ENCODE data around the gene TMEM100.

Gene TMEM100

DNA sequence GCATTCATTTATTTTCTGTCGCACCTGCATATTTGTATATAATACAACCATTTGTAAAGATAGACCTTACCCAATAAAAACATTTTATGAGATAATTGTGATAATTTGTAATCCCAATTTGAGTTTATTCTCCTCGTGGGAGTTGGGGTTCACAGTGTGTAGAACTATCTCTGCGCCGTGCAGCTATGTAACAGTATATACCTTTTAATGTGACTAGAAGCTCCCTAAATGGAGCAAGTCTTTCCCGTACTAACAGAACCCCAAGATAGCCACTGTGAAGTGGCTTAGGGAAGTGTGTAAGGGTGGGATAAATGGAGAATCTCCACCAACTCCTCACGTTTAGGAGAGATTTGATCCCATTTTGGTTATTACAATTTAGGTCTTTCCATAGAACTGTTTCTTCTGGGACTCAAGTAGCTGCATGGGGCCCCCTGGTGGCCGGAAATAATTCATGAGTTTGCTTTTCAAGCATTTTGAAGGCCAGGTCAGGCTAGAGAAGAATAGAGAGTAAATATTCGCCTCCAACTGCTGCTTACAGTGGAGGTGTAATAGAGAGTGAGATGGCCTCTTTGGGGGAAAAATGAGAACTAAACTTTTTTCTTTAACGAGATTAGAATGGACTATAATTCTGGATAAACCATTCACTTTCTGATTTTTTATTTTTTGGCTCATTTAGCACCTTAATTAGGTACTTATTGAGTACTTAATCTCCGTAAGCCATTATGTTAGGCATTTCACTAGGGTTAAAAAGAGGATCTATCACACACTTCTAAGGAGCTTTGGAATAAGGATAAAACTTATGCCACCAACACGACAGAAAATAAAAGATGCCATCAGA, 4.5 kb downstream of the TMEM100 start:
- DNase-seq: peak; percentile 33 to 57

DNA sequence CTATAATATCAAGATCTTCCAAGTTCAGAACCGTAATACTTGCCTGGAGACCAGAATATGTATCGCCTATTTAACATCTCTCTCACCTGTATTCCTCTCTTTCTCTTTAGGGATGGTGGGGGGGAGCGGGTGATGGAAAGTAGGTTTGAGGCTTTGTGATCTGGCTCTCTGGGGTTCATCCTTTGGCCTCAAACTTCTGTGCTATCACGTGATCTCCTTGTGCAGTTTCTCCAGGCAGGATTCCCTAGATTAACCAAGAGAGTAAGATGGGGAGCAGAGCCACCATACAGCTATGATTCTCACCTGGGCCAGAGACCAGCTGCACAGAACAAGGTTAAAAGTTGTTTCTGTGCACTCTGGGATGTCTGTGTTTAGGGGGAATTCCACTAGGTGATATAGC, 5.2 kb downstream of the TMEM100 start:
- DNase-seq: no peak

DNA sequence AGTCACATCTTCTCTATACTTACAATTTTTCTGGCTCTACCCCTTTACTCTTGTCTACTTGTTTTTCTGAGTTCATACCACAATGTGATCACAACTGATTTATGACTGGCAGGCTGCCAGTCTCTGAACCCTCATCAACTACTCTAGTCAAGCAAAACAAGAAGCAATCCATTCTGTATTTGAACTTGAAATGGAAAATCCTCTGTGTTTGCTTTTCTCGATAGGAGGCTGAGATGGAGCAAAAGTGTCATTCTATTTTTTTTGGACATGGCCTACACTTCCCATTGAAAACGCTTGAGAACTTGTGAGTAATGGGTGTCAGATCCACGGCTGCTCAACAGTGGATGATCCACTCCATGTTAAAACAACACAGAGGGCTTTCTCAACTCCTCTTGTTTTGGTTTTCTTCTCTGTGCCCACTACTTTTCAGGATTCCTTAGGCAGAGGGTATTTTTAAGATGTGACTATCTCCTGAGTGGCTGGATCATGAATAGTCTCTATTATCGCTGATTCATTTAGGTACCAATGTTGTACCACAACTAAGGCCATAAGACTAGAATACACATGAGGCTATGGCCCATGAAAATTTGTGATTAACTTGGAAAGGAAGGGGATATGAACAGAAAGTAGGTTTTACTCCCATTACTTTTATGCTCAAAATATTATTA, 11.7 kb downstream of the TMEM100 start:
- no peak for DNase-seq

DNA sequence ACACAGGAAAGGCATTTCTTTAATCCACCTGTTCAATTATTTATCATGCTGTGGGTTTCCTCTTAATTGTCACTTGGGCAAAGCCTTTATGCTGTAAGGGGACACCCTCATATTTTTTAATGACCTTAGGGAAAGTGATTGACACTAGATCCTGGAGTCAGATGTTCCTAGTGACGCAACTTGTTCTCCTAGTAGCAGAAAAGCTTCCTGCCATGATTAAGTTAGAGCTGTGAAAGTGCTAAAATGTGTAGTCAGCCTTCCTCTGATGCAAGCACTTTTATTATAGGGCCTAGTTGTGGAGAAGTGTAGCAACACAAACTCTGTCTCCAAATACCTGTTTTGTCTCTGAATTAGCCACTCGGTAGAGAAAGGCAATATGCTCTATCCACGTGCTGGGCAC, 12.3 kb downstream of the TMEM100 start:
- DNase-seq: no peak

GRCh38 chr17:55709984-55710383, 12.7 kb downstream of the TMEM100 start:
- DNase-seq: peak in 1 of 2 experiments; percentile 28

- no peak for DNase-seq
Measured at GRCh38 chr17:55709440-55709839, 13.2 kb downstream of the TMEM100 start.

GRCh38 chr17:55708175-55708974, 14.3 kb downstream of the TMEM100 start:
- no peak for DNase-seq

GRCh38 chr17:55706808-55707773, 15.6 kb downstream of the TMEM100 start:
- no peak for DNase-seq

DNA sequence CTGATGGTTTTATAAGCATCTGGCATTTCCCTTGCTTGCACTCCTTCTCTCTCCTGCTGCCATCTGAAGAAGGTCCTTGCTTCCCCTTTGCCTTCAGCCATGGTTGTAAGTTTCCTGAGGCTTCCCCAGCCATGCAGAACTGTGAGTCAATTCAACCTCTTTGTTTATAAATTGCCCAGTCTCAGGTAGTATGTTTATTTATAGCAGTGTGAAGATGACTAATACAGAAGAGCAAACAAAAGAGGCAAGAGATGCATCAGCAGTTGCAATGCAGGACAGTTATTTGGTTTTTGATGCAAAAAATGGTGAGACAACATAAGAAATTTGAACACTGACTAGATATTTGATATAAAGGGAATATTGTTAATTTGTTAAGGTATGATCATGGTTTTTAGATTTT, 16.8 kb downstream of the TMEM100 start:
- DNase-seq: peak in 1 of 2 experiments; percentile 51

- no peak for DNase-seq
Measured at GRCh38 chr17:55704401-55704800, 18.3 kb downstream of the TMEM100 start.

DNA sequence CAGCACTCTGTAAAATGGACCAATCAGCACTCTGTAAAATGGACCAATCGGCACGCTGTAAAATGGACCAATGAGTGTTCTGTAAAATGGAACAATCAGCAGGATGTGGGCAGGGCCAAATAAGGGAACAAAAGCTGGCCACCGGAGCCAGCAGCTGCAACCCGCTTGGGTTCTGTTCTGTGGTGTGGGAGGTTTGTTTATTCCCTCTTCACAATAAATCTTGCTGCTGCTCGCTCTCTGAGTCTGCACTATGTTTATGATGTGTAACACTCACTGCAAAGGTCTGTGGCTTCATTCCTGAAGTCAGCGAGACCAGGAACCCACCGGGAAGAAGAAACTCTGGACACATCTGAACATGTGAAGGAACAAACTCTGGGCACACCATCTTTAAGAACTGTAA, 20.5 kb downstream of the TMEM100 start:
- DNase-seq: no peak

GRCh38 chr17:55699181-55699860, 23.3 kb downstream of the TMEM100 start:
- DNase-seq: no peak

GRCh38 chr17:55694286-55694910, 28.3 kb downstream of the TMEM100 start:
- no peak for DNase-seq

GRCh38 chr17:55693254-55694216, 29.1 kb downstream of the TMEM100 start:
- DNase-seq: no peak

GRCh38 chr17:55692276-55692675, 30.4 kb downstream of the TMEM100 start:
- DNase-seq: no peak

DNA sequence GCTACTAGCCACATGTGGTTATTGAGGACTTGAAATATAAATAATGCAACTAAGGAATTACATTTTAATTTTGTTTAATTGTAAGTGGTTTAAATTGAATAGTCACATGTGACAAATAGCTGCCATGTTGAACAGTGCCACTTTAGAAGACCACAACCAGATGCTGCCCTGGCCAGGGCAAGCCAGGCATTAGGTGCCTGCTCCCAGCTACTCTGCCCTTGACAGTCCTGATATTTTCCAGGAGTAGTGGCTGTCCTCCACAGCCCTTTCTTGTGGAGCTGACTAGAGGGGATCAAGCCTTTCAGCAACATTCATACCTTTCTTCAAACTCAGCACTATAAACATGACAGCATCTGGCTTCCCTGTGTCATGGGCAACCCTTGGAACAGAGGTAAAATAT, 31.0 kb downstream of the TMEM100 start:
- DNase-seq: peak in 1 of 2 experiments; percentile 39

- peak in 1 of 2 experiments; percentile 67 for DNase-seq
Measured at GRCh38 chr17:55690105-55690508, 32.6 kb downstream of the TMEM100 start.

DNA sequence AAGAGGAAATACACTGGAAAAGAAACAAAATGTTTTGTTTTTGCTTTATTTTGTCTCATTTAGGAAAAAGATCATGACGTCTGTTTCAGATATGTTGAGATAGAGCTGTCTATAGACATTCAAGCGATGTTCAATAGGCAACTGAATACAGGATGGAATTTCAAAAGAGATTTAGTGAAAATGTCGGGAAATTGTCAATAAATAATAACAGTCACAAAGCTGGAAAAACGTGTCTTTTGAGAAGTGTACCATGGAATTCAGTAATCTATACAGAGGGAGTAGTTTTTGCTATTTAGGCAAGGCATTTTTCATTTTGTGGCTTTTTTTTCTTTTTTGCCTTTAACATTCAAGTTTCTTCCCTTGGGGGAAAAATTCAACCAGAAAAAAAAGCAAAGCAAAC, 33.0 kb downstream of the TMEM100 start:
- DNase-seq: no peak

DNA sequence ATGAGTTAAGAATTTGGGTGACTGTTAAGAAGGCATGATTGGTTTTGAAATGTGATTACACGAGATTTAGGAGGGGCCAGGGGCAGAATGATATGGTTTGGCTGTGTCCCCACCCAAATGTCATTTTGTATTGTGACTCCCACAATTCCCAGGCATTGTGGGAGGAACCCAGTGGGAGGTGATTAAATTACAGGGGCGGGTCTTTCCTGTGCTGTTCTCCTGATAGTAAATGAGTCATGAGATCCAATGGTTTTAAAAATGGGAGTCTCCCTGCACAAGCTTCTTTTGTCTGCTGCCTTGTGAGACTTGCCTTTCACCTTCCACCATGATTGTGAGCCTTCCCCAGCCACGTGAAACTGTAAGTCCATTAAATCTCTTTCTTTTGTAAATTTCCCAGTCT, 34.6 kb downstream of the TMEM100 start:
- no peak for DNase-seq

DNA sequence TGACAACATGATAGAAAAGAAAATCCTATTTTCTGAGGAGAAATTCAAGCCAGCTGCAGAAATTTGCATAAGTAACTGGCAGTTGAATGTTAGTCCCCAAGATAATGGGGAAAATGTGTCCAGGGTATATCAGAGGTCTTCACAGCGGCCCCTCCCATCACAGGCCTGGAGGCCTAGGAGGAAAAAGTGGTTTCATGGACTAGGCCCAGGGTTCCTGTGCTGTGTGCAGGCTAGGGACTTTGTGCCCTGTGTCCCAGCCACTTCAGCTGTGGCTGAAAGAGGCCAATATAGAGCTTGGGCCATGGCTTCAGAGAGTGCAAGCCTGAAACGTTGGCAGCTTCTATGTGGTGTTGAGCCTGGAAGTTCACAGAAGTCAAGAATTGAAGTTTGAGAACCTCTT, 35.6 kb downstream of the TMEM100 start:
- no peak for DNase-seq
